HG03108 (cell line): ENCODE measurements around the gene NR2F1-AS1.

Experiments used
- ATAC-seq: cut with Tn5 transposase; IDR thresholded peaks from one replicate; pipeline ENCODE4 v1.9.1; 2021; ENCODE audit warnings: moderate library complexity; ENCODE audit not compliant: unreplicated experiment

NR2F1-AS1 gene

GRCh38 chr5:93603078-93603792, 22.2 kb upstream of the NR2F1-AS1 start:
- no peak for ATAC-seq

- no peak for ATAC-seq
These were observed 21.4 kb upstream of the NR2F1-AS1 start for GRCh38 chr5:93602241-93603077.

DNA sequence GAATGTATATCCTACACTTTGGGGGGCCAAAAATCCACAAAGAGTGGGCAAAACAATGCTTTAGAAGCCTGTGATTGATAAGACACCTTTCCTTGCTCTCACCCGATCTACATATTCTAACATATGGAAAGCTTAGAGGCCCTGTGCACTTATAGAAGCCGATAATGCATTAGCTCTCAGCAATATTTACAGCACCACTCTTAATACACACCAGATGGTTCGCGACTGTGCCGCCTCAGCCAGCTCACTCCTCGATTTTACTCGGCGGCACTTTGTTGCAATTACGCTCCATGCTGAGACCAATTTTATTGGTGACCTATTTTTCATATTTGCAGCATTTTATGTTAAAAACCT, 20.8 kb upstream of the NR2F1-AS1 start:
- no peak for ATAC-seq

DNA sequence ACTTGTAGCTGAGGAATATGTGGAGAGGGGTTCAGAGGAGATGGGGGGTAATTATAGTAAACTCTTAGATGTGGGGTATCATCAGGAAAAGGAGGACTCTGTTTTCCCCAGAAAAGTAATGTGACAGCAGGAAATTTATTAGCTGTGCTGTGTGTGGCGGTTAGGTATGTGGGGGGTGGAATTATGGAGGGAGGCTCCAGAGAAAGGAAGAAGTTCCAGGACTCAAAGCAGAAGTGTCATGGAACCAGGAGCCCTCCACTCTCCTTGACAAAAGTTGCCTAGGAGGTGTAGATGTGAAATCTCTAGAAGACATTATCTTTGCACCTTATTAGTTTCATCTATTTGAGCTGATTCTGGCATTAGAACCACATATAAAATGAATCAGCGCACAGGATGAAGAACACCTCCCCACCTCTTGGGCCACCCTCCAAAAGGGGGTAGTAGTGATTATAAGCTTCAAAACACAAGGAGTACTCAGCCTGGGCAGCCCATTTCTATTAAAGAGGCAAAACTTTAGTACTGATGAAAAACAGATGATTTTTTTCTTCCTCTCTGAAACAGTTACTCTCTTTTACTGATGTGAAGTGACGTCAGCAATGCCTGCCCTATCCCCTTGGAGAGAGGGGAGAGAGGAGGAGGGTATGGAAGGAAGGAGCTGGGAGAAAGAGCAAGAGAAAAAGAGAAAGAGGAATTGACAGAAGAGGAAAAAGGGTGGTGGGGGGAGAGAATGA, 20.2 kb upstream of the NR2F1-AS1 start:
- ATAC-seq = no peak

- ATAC-seq = no peak
These were observed 19.5 kb upstream of the NR2F1-AS1 start for GRCh38 chr5:93600409-93601070.

DNA sequence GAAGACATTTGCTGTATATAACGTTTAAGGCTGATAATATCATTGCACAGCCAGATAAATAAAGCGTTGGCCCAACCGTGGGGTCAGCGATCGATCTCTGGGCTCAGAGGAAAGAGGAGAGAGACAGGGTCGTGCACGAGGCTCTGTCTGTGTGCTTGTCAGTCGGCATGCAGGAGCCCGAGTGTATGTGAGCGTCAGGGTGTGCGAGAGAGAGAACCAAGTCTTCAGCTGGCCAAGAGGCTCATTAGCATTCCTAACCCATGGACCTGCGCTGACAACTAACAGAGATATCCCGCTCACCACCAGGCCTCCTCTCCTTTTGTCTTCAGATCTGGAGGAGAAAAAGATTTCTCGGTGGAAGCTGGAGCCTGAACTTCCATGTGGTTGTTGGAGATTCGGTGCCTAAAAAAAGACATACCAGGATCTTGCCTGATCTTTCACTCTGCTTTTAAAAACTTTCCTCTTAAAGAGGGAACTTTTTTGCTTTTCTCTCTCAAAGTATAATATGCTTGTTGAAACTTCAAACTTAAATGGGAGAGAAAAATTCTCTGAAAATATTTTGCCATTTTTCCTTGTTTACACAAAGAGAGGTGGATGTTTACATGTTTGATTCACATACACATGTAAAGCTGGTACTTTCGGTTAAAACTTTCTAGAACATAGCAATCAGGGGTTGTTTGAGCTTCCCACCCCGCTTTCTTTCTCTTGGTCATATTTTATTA, 18.5 kb upstream of the NR2F1-AS1 start:
- no peak for ATAC-seq

GRCh38 chr5:93599001-93599379, 18.0 kb upstream of the NR2F1-AS1 start:
- no peak for ATAC-seq

DNA sequence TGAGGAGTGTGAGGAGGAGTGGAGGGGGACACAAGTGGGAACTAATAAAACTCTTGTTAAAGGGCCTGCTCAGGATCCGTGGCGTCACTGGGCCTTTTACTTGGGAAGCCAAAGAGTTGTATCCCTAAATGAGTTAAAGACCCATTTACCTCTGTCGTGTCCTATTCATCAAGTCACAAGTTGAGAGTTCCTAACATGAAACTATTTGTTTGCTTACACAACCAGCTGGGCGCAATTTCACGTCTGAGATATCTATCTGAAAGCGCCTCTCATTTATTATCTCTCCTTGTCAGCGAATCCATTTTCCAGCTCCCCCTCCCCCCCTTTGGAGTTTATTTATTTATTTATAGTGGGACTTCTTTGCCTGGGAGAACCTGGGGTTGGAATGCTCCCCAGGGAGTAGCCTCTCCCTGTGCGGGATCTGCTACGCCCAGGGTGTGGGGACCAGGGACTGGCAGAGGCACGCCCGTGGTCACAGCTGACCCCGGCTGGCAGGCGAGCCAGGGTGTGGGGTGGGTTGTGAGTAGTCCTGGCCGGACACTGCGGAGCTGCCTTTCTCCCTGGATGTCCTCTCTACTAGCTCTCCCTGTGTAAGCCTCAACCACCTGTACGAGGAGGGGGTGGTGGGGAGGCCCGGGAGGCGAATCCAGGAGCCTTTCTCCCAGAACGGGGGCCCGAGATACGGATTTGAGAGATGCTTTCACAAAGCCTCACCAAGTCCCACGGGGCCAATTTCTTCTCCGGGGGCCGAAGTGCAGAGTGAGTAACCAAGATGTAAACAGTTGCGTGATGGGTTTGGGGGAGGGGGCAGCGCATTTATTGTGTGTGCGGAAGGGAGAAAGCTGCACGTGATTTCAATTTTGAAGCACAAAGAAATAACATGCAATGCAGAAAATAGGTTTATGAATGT, 17.3 kb upstream of the NR2F1-AS1 start:
- ATAC-seq = no peak

- ATAC-seq = no peak
These were observed 15.9 kb upstream of the NR2F1-AS1 start for GRCh38 chr5:93596676-93597490.

DNA sequence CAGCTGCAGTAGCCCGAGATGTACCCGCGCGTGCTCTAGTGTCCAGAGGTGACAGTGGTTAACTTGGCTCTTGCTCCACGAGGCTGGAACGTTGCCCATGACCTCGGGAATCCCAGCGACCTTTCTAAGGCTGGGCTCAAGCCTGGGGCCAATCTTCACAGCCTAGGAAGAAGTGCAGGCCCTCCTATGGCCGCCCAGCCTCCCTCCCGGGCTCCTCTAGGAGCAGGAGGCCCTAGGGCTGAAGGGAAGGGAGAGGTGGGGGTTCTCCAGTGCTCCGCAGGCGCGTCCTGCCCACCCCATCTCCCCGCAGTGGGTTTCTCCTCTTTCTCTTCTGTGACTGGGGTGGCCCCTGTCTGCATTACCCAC, 15.3 kb upstream of the NR2F1-AS1 start:
- no peak for ATAC-seq

DNA sequence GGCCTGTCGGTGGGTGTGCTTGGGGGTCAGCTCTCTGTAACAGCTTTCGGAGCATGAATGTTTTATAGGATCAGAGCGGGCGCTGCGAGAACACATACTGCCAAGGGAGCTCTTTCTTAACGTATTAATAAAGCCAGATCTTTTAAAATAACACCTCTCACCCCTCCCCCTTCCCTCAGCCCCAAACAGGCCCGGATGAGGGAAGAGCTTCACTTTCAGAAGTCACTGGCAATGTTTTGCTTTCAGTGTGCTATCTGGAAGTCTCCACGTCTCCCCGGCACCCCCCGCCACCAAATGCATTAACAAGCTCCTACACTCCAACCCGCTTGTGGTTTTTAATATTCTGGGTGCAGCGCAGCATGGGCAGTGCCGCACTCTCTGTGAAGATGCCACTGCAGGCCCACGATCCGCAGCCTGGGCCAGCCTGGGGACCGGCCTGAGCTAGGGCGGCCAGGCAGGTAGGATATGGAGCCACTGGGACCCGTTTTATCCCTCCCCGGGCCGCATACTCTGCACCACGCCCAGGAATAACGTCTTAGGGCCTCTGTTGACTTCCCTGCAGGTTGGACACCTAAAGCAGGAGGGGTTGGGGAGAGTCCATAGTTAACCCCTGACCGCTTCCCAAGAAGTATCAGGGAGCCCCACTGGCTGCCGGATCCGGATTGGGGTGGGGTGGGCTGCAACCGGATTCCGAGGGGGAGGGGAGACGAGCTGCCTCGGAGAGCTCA, 14.6 kb upstream of the NR2F1-AS1 start:
- no peak for ATAC-seq

DNA sequence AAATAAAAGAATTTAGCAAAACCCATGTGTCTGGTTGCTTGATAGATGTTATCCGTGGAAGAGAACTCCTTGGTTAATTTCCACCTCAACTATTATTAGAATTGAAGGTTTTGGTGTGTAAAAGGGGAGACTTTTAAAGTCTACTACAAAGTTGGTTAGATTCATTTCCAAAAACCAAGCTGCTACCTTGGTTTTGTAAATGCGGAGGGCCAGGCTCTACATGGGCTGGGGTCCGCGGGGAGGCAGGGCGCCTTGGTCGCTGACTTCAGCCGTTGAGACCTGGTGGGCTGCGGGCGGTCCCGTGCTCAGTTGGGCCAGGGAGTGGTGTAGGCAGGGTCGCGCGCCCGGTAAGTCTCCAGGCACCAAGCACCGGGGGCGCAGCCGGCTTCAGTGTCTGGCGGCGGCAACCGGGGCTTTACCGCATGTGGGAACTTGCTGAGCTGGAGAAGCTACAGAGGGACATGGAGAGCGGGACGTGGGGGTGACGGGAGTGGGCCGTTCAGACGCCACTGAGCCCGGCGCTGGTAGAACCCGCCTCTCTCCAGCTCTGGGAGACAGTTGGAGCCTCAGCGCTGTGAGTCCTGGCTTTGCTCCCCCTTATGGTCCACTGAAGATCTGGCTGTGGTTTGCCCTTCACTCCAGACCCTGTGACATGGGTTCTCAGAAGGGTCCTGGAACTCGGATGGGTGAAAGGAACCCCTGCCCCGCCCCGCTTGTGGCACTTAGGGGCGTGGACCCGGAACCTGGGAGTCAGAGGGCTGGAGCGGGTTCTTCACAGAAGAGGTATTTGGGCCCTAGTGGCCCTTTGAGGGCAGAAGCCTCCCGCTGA, 13.8 kb upstream of the NR2F1-AS1 start:
- no peak for ATAC-seq

GRCh38 chr5:93593476-93594131, 12.6 kb upstream of the NR2F1-AS1 start:
- no peak for ATAC-seq

GRCh38 chr5:93592883-93593282, 11.9 kb upstream of the NR2F1-AS1 start:
- no peak for ATAC-seq

DNA sequence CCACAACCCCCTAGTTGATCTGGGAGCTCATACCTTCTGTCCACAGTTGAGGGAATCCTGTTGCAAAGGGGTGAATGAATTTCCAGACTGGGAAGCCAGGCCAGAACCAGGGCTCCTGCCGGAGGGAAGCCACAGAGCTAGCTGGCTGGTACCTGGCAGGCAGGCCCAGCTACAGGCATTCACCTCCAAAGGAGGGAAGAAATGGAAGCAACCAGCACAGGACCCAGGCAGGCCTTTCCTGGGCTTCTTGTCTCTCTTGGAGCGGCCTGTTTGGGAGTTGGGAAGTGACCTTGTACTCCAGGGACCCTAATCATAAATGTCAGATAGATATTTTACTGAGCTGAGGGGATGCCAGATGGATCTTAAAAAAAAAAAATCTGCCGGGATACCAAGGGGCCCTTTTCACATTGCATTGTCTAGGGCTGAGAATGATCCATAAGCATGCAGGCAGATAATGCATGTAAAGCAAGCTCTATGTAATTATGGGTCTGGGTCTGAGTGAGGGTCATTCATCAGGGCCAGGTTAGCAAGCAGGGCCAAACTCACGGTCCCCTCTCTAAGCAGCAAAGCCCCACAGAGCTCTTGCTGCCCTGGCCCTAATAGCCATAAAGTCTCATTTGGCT, 10.4 kb upstream of the NR2F1-AS1 start:
- ATAC-seq = no peak

GRCh38 chr5:93590493-93590892, 9.5 kb upstream of the NR2F1-AS1 start:
- ATAC-seq = no peak
